SK-N-SH (cell line): ENCODE data around the gene TRPC4AP. TPM values are rescaled to one million over a fixed set of nuclear protein-coding genes. Genes with fewer than 3 reads are reported as not detected.
A peak's percentile ranks its signal among the peaks of the same experiment; 100 is the strongest.

Experiments
- CTCF ChIA-PET: fragments of 300-600, 350-600 bp; formaldehyde crosslinking; extraction: SDS; loops from one replicate; lab custom pipeline; 2021; lab: Yijun Ruan, JAX
- POLR2A ChIA-PET: fragments of 350-600 bp; sonication (Branson Sonifier 250); formaldehyde crosslinking; extraction: SDS; loops from one replicate; lab custom pipeline; 2020; ENCODE audit warnings: antibody characterized with exemption, inconsistent platforms; lab: Yijun Ruan, JAX
- DNase-seq: peaks from one replicate; pipeline ENCODE4 v3.0.0; 2012
- H2AFZ ChIP-seq: fragments of 200-600 bp; sonication (generic); 2 replicates; pipeline ENCODE4 v1.8.1; 2016; ENCODE audit warnings: antibody characterized with exemption, mild to moderate bottlenecking, low read depth
- H3F3A ChIP-seq: fragments of 200-600 bp; sonication (generic); replicated peaks from 2 replicates; pipeline ENCODE3; 2016; ENCODE audit warnings: antibody characterized with exemption, mild to moderate bottlenecking; ENCODE audit not compliant: insufficient read depth
- H3K27ac ChIP-seq, 2 experiments: fragments of 200-500 bp in 1 of 2; fragments of 200-600 bp in 1 of 2; sonication (Bioruptor generic) in 1 of 2; sonication (generic), shearing (Covaris generic) in 1 of 2; 2 replicates each; pipeline versions ENCODE4 v1.5.1 to v1.6.1; 2014 to 2016; ENCODE audit warnings: low read depth in 2 of 2, inconsistent platforms in 1 of 2, low read length in 1 of 2, mild to moderate bottlenecking in 1 of 2, mixed read lengths in 1 of 2
- H3K27me3 ChIP-seq: fragments of 200-600 bp; sonication (generic), shearing (Covaris generic); 2 replicates; pipeline ENCODE4 v1.6.1; 2016; ENCODE audit warnings: mixed run types; ENCODE audit not compliant: insufficient read depth
- H3K36me3 ChIP-seq, 2 experiments: fragments of 200-500 bp in 1 of 2; fragments of 200-600 bp in 1 of 2; sonication (Bioruptor generic) in 1 of 2; sonication (generic) in 1 of 2; replicated peaks in 1 of 2; 2 replicates each; pipeline versions ENCODE3 to v1.5.1; 2014 to 2016; ENCODE audit warnings: low read length in 1 of 2, mild to moderate bottlenecking in 1 of 2; ENCODE audit not compliant: insufficient read depth in 2 of 2, control insufficient read depth in 1 of 2
- H3K4me1 ChIP-seq, 2 experiments: fragments of 200-500 bp in 1 of 2; fragments of 200-600 bp in 1 of 2; sonication (Bioruptor generic) in 1 of 2; sonication (generic), shearing (Covaris generic) in 1 of 2; 2 replicates each; pipeline versions ENCODE4 v1.5.1 to v1.6.1; 2014 to 2016; ENCODE audit warnings: low read depth in 1 of 2, low read length in 1 of 2, mixed run types in 1 of 2; ENCODE audit not compliant: insufficient read depth in 2 of 2, control insufficient read depth in 1 of 2
- H3K4me2 ChIP-seq: fragments of 200-600 bp; sonication (generic), shearing (Covaris generic); 2 replicates; pipeline ENCODE4 v1.6.1; 2017; ENCODE audit warnings: mixed run types
- H3K4me3 ChIP-seq, 2 experiments: fragments of 200-500 bp in 1 of 2; fragments of 200-600 bp in 1 of 2; sonication (Bioruptor generic) in 1 of 2; sonication (generic), shearing (Covaris generic) in 1 of 2; 2 replicates each; pipeline versions ENCODE4 v1.5.1 to v1.8.1; 2014 to 2016; ENCODE audit warnings: low read depth in 2 of 2, inconsistent platforms in 1 of 2, low read length in 1 of 2, mild to moderate bottlenecking in 1 of 2, mixed read lengths in 1 of 2, moderate library complexity in 1 of 2
- H3K79me2 ChIP-seq: fragments of 200-600 bp; sonication (generic); 2 replicates; pipeline ENCODE4 v1.8.1; 2017; ENCODE audit warnings: mild to moderate bottlenecking; ENCODE audit not compliant: insufficient read depth
- H3K9ac ChIP-seq: fragments of 200-600 bp; sonication (generic); 2 replicates; pipeline ENCODE4 v1.6.1; 2017; ENCODE audit warnings: mixed run types
- H3K9me2 ChIP-seq: fragments of 200-600 bp; sonication (generic); 2 replicates; pipeline ENCODE4 v1.6.1; 2017; ENCODE audit warnings: mixed run types
- H3K9me3 ChIP-seq: fragments of 200-600 bp; sonication (generic); 2 replicates; pipeline ENCODE4 v1.6.1; 2017; ENCODE audit warnings: mixed run types, mild to moderate bottlenecking, moderate library complexity
- H4K20me1 ChIP-seq: fragments of 200-600 bp; sonication (generic); 2 replicates; pipeline ENCODE4 v1.6.1; 2017; ENCODE audit warnings: mild to moderate bottlenecking, mixed run types; ENCODE audit not compliant: insufficient read depth
- CHD2 ChIP-seq: fragments of 150-350 bp; IDR thresholded peaks from 2 replicates; pipeline ENCODE4 v1.6.1; 2018; ENCODE audit warnings: low read length; ENCODE audit not compliant: partially characterized antibody
- EP300 ChIP-seq, 2 experiments: IDR thresholded peaks; 2 replicates each; pipeline versions ENCODE4 v1.4.0 to v1.6.1; 2012; ENCODE audit warnings: borderline replicate concordance in 1 of 2, low read depth in 1 of 2, low read length in 1 of 2
- EZH2phosphoT487 ChIP-seq: fragments of 200-600 bp; sonication (generic); IDR thresholded peaks from 2 replicates; pipeline ENCODE4 v1.6.1; 2017; ENCODE audit warnings: low read depth, mixed run types, mild to moderate bottlenecking, antibody characterized with exemption, moderate library complexity, borderline replicate concordance
- FOSL2 ChIP-seq: IDR thresholded peaks from 2 replicates; pipeline ENCODE4 v1.4.0; 2012; ENCODE audit warnings: low read depth, mild to moderate bottlenecking, moderate library complexity, borderline replicate concordance
- FOXM1 ChIP-seq: IDR thresholded peaks from 2 replicates; pipeline ENCODE4 v1.4.0; 2012; ENCODE audit warnings: low read depth, mild to moderate bottlenecking
- IRF3 ChIP-seq: fragments of 150-350 bp; IDR thresholded peaks from 2 replicates; pipeline ENCODE4 v1.6.1; 2016; ENCODE audit warnings: mild to moderate bottlenecking, low read depth, low read length
- JUND ChIP-seq: IDR thresholded peaks from 2 replicates; pipeline ENCODE4 v1.4.0; 2012
- MAX ChIP-seq: IDR thresholded peaks from 2 replicates; pipeline ENCODE4 v1.4.0; 2012; ENCODE audit warnings: low read depth
- MXI1 ChIP-seq: IDR thresholded peaks from 2 replicates; pipeline ENCODE4 v1.6.1; 2012; ENCODE audit warnings: mild to moderate bottlenecking, low read depth, low read length, improper control_type of control experiment
- NFIC ChIP-seq: IDR thresholded peaks from 2 replicates; pipeline ENCODE4 v1.4.0; 2012; ENCODE audit warnings: borderline replicate concordance
- PBX3 ChIP-seq: IDR thresholded peaks from 2 replicates; pipeline ENCODE4; 2012
- POLR2AphosphoS5 ChIP-seq: IDR thresholded peaks from 2 replicates; pipeline ENCODE4 v1.6.1; 2012; ENCODE audit warnings: low read depth, low read length
- RAD21 ChIP-seq: IDR thresholded peaks from 2 replicates; pipeline ENCODE4 v1.6.1; 2012; ENCODE audit warnings: mild to moderate bottlenecking, low read length
- RCOR1 ChIP-seq: fragments of 150-350 bp; IDR thresholded peaks from 2 replicates; pipeline ENCODE4 v1.6.1; 2017; ENCODE audit warnings: antibody characterized with exemption, low read length
- REST ChIP-seq: IDR thresholded peaks from 2 replicates; pipeline ENCODE4 v1.6.1; 2012; ENCODE audit warnings: mild to moderate bottlenecking, low read depth, low read length, moderate library complexity
- RFX5 ChIP-seq: IDR thresholded peaks from 2 replicates; pipeline ENCODE4 v1.6.1; 2012; ENCODE audit warnings: mild to moderate bottlenecking, improper control_type of control experiment, low read length
- RXRA ChIP-seq: IDR thresholded peaks from 2 replicates; pipeline ENCODE4 v1.4.0; 2012; ENCODE audit warnings: low read depth, mild to moderate bottlenecking, borderline replicate concordance
- SMC3 ChIP-seq: IDR thresholded peaks from 2 replicates; pipeline ENCODE4 v1.6.1; 2012; ENCODE audit warnings: low read depth, low read length, improper control_type of control experiment
- TAF1 ChIP-seq: IDR thresholded peaks from 2 replicates; pipeline ENCODE4 v1.6.1; 2012; ENCODE audit warnings: low read depth, mild to moderate bottlenecking, low read length, moderate library complexity, borderline replicate concordance
- TEAD4 ChIP-seq: IDR thresholded peaks from 2 replicates; pipeline ENCODE4 v1.4.0; 2012; ENCODE audit warnings: mild to moderate bottlenecking, borderline replicate concordance; ENCODE audit not compliant: insufficient read depth
- USF1 ChIP-seq: IDR thresholded peaks from 2 replicates; pipeline ENCODE4 v1.4.0; 2012; ENCODE audit warnings: low read depth, borderline replicate concordance
- ZBTB33 ChIP-seq: IDR thresholded peaks from 2 replicates; pipeline ENCODE4 v1.4.0; 2012; ENCODE audit warnings: low read depth, borderline replicate concordance
- WGBS: methylation state at CpG from one replicate; pipeline ENCODE4 v1.1.6; 2017; ENCODE audit warnings: low lambda C conversion rate; 5-methylcytosine and 5-hydroxymethylcytosine counted together
- polyA plus RNA-seq, 3 experiments: library from polyadenylated mRNA; depleted of rRNA; stranded (reverse); fragments of >200 nt; gene quantifications; 2 replicates each; pipeline ENCODE4 v1.2.3, GENCODE V29; 2012

Gene TRPC4AP
- polyA plus RNA-seq, 1 of the 3 experiments (the other 2 are of a cell fraction) = 57.4 TPM

- WGBS = under 1% methylated on average over 43 of the region's 62 CpGs
- Histone ChIP-seq H3K9ac (peak within 1 kb of the TSS; percentile 80), H3K9me2 (no peaks in the 10 kb centered on the region), H4K20me1 (no peaks in the 10 kb centered on the region), H3K27me3 (no peaks in the 10 kb centered on the region), H3K36me3 (peaks cover 9 to 11% of the 10 kb centered on the region in 2 experiments), H2AFZ (peak within 1 kb of the TSS; percentile 95), H3K4me3 (peak within 1 kb of the TSS; percentile 67 to 70), H3F3A (no peaks in the 10 kb centered on the region), H3K4me2 (peak within 1 kb of the TSS; percentile 81), H3K4me1 (peaks cover 11 to 15% of the 10 kb centered on the region in 2 experiments; a peak in 3 of 4 replicates), H3K27ac (peak within 1 kb of the TSS; percentile 84 to 95), H3K9me3 (no peaks in the 10 kb centered on the region), H3K79me2 (peaks cover 28% of the 10 kb centered on the region; the same call in 1 of the 2 replicates)
- ChIA-PET CTCF (interaction anchor here (0.6 to 4.5 kb wide), 13 partner anchors 15 to 190 kb away, joined by 3 to 61 read pairs (median 4); partner anchors contain the start of gene GGT7), POLR2A (interaction anchor here (0.5 to 2.1 kb wide), 6 partner anchors 13 to 83 kb away, joined by 3 to 8 read pairs (median 4); partner anchors contain the start of genes ACSS2 and GGT7)
- DNase-seq = peak; percentile 96
- TF ChIP-seq TAF1 (peak; percentile 97), EZH2phosphoT487 (no peak), SMC3 (peak; percentile 70), CHD2 (peak; percentile 90), JUND (no peak), PBX3 (no peak; the same call in 1 of the 2 replicates), POLR2AphosphoS5 (peak; percentile 91), REST (peak; percentile 77), MAX (peak; percentile 78), RXRA (no peak), RAD21 (peak; percentile 77), NFIC (peak; percentile 32; the same call in 1 of the 2 replicates), IRF3 (no peak), RCOR1 (no peak; the same call in 1 of the 2 replicates), USF1 (no peak), FOXM1 (no peak), ZBTB33 (peak; percentile 67; the same call in 1 of the 2 replicates), RFX5 (no peak), TEAD4 (no peak; the same call in 1 of the 2 replicates), MXI1 (no peak; the same call in 1 of the 2 replicates), FOSL2 (0 out of 2 replicates have a peak, but pooled peaks have one; percentile 5), EP300 (IDR thresholded peaks at IDR 0.05; ENCODE audit: borderline replicate concordance in 1 of 2, low read depth in 1 of 2, low read length in 1 of 2) (no peak)
Measured at GRCh38 chr20:34955231-34956040, 137.2 kb downstream of the TRPC4AP start, which contains the start of the genes GSS and MYH7B. TSS of gene GSS (minus strand) at chr20:34955806. CDS start at chr20:34951852, 3,954 bp downstream. TSS of gene MYH7B (plus strand) at chr20:34955868. CDS start at chr20:34978006, 22,138 bp downstream.
